ENCODE measurements around the gene WWOX.

DNA sequence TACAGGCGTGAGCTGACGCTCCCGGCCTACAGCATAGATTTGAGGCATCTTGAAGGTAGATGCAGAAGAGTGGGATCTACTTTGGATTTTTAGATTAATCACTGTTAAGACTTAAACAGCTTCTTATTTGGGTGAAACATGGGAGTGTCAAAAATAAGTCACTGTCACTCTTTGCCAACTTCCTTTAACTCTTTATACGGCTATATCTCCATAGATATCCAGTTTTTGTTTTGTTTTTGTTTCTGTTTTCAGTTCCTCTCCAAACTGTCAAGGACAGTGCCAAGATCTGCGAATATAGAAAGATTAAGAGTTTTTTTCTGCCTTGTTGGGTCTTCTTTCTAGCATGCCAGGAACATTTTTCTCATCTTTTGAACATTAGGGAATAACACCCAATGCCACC, 706.1 kb downstream of the WWOX start:
- TF ChIP-seq EZH2 (IDR thresholded peaks at IDR 0.05; ENCODE audit: borderline replicate concordance, insufficient read depth, low read length, poor library complexity, severe bottlenecking) (no peak), POLR2AphosphoS5 (IDR thresholded peaks at IDR 0.05) (no peak), TAF1 (IDR thresholded peaks at IDR 0.05; ENCODE audit: low read depth) (no peak), RAD21 (conservative IDR thresholded peaks at IDR 0.05) (no peak)
- TF ChIP-seq, protein P1, sequence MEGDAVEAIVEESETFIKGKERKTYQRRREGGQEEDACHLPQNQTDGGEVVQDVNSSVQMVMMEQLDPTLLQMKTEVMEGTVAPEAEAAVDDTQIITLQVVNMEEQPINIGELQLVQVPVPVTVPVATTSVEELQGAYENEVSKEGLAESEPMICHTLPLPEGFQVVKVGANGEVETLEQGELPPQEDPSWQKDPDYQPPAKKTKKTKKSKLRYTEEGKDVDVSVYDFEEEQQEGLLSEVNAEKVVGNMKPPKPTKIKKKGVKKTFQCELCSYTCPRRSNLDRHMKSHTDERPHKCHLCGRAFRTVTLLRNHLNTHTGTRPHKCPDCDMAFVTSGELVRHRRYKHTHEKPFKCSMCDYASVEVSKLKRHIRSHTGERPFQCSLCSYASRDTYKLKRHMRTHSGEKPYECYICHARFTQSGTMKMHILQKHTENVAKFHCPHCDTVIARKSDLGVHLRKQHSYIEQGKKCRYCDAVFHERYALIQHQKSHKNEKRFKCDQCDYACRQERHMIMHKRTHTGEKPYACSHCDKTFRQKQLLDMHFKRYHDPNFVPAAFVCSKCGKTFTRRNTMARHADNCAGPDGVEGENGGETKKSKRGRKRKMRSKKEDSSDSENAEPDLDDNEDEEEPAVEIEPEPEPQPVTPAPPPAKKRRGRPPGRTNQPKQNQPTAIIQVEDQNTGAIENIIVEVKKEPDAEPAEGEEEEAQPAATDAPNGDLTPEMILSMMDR (IDR thresholded peaks at IDR 0.05; ENCODE audit: poor library complexity, severe bottlenecking) = no peak
- TF ChIP-seq, protein P2, sequence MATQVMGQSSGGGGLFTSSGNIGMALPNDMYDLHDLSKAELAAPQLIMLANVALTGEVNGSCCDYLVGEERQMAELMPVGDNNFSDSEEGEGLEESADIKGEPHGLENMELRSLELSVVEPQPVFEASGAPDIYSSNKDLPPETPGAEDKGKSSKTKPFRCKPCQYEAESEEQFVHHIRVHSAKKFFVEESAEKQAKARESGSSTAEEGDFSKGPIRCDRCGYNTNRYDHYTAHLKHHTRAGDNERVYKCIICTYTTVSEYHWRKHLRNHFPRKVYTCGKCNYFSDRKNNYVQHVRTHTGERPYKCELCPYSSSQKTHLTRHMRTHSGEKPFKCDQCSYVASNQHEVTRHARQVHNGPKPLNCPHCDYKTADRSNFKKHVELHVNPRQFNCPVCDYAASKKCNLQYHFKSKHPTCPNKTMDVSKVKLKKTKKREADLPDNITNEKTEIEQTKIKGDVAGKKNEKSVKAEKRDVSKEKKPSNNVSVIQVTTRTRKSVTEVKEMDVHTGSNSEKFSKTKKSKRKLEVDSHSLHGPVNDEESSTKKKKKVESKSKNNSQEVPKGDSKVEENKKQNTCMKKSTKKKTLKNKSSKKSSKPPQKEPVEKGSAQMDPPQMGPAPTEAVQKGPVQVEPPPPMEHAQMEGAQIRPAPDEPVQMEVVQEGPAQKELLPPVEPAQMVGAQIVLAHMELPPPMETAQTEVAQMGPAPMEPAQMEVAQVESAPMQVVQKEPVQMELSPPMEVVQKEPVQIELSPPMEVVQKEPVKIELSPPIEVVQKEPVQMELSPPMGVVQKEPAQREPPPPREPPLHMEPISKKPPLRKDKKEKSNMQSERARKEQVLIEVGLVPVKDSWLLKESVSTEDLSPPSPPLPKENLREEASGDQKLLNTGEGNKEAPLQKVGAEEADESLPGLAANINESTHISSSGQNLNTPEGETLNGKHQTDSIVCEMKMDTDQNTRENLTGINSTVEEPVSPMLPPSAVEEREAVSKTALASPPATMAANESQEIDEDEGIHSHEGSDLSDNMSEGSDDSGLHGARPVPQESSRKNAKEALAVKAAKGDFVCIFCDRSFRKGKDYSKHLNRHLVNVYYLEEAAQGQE (IDR thresholded peaks at IDR 0.05; ENCODE audit: borderline replicate concordance) = no peak

Data from neural cell (in vitro differentiated cells).